Endothelial cell of umbilical vein (primary cell): ENCODE measurements around the gene SLC9A9. TPM values are rescaled to one million over a fixed set of nuclear protein-coding genes. Genes with fewer than 3 reads are reported as not detected.

Source experiments
- BruUV-seq: library from RNA; stranded (reverse); fragments of 400-500 nt; replicated peaks from 2 replicates; lab custom pipeline; 2021; lab: Mats Ljungman, UMichigan
- CTCF ChIA-PET: fragments of 300-600, 350-600 bp; sonication (Branson Sonifier 250); formaldehyde crosslinking; loops from one replicate; lab custom pipeline; 2021; ENCODE audit warnings: antibody characterized with exemption, inconsistent platforms; lab: Charles Lee
- POLR2A ChIA-PET: fragments of 300-600, 350-600 bp; sonication (Branson Sonifier 250); formaldehyde crosslinking; loops from one replicate; lab custom pipeline; 2021; ENCODE audit warnings: antibody characterized with exemption, inconsistent platforms; lab: Charles Lee
- DNase-seq: peaks from one replicate; pipeline ENCODE4 v3.0.0-alpha.2; 2011; ENCODE audit warnings: low read depth, low spot score
- FAIRE-seq: peaks from 2 replicates; lab custom pipeline; 2011; peaks lifted over from hg19 to GRCh38; lab: Jason Lieb, UNC
- H2AFZ ChIP-seq: 2 replicates; pipeline ENCODE4 v1.6.0; 2012; ENCODE audit warnings: low read depth, low read length, control low read depth, inconsistent platforms
- H3K27ac ChIP-seq: 2 replicates; pipeline ENCODE4 v1.5.1; 2011; ENCODE audit warnings: low read depth, mild to moderate bottlenecking, control low read depth, low read length, moderate library complexity; ENCODE audit not compliant: insufficient read depth
- H3K27me3 ChIP-seq, 2 experiments: 2 replicates each; pipeline versions ENCODE4 v1.6.0 to v1.6.1; 2011; ENCODE audit warnings: low read length in 2 of 2, mixed read lengths in 1 of 2; ENCODE audit not compliant: control insufficient read depth in 2 of 2, insufficient read depth in 2 of 2
- H3K36me3 ChIP-seq, 2 experiments: 2 replicates in 1 of 2; 3 replicates in 1 of 2; pipeline ENCODE4 v1.5.1; 2011; ENCODE audit warnings: low read length in 2 of 2, mild to moderate bottlenecking in 1 of 2, moderate library complexity in 1 of 2; ENCODE audit not compliant: control insufficient read depth in 2 of 2, insufficient read depth in 2 of 2; ENCODE audit errors: extremely low read depth in 1 of 2
- H3K4me1 ChIP-seq: 3 replicates; pipeline ENCODE4 v1.5.1; 2011; ENCODE audit warnings: mild to moderate bottlenecking, low read length; ENCODE audit not compliant: control insufficient read depth, insufficient read depth; ENCODE audit errors: extremely low read depth
- H3K4me2 ChIP-seq: 2 replicates; pipeline ENCODE4 v1.6.1; 2011; ENCODE audit warnings: low read length, control low read depth, mixed read lengths; ENCODE audit not compliant: insufficient read depth
- H3K4me3 ChIP-seq, 3 experiments: fragments of 200-600 bp in 1 of 3; sonication (generic), shearing (Covaris generic) in 1 of 3; replicated peaks in 1 of 3; 2 replicates each; pipeline ENCODE4 v1.5.1; 2011 to 2016; ENCODE audit warnings: control low read depth in 3 of 3, low read length in 3 of 3, mild to moderate bottlenecking in 2 of 3, inconsistent platforms in 1 of 3, low read depth in 1 of 3, moderate library complexity in 1 of 3; ENCODE audit not compliant: insufficient read depth in 1 of 3
- H3K79me2 ChIP-seq: 2 replicates; pipeline ENCODE4 v1.6.0; 2012; ENCODE audit warnings: low read length, inconsistent platforms; ENCODE audit not compliant: control insufficient read depth, insufficient read depth
- H3K9ac ChIP-seq: replicated peaks from 2 replicates; pipeline ENCODE3; 2011; ENCODE audit warnings: low read length, control low read depth; ENCODE audit not compliant: insufficient read depth; ENCODE audit errors: extremely low read depth
- H3K9me1 ChIP-seq: replicated peaks from 3 replicates; pipeline ENCODE4 v1.6.0; 2011; ENCODE audit warnings: mild to moderate bottlenecking, low read length; ENCODE audit not compliant: control insufficient read depth, insufficient read depth; ENCODE audit errors: extremely low read depth
- H3K9me3 ChIP-seq: replicated peaks from 2 replicates; pipeline ENCODE4 v1.5.1; 2012; ENCODE audit warnings: low read length, inconsistent platforms; ENCODE audit not compliant: control insufficient read depth, insufficient read depth
- H4K20me1 ChIP-seq: replicated peaks from 2 replicates; pipeline ENCODE3; 2011; ENCODE audit warnings: mild to moderate bottlenecking, low read length; ENCODE audit not compliant: control insufficient read depth, insufficient read depth; ENCODE audit errors: extremely low read depth
- EZH2 ChIP-seq: IDR thresholded peaks from 2 replicates; pipeline ENCODE4 v1.6.1; 2012; ENCODE audit warnings: borderline replicate concordance, low read depth, mild to moderate bottlenecking, moderate library complexity, low read length, inconsistent platforms; ENCODE audit not compliant: severe bottlenecking
- FOS ChIP-seq: IDR thresholded peaks from 2 replicates; pipeline ENCODE4 v1.6.1; 2011; ENCODE audit warnings: mild to moderate bottlenecking, low read length, moderate library complexity, borderline replicate concordance; ENCODE audit not compliant: insufficient read depth
- GATA2 ChIP-seq: IDR thresholded peaks from 2 replicates; pipeline ENCODE4 v1.7.0; 2011; ENCODE audit warnings: low read depth, mild to moderate bottlenecking, moderate library complexity, mixed read lengths, low read length; ENCODE audit not compliant: insufficient read length, insufficient read depth
- JUN ChIP-seq: IDR thresholded peaks from 2 replicates; pipeline ENCODE4 v1.6.1; 2011; ENCODE audit warnings: borderline replicate concordance, low read depth; ENCODE audit not compliant: insufficient read length, insufficient read depth
- MAX ChIP-seq: IDR thresholded peaks from 2 replicates; pipeline ENCODE4 v1.6.1; 2011; ENCODE audit not compliant: insufficient read depth, insufficient read length
- MYC ChIP-seq: IDR thresholded peaks from one replicate; pipeline ENCODE4 v1.6.1; 2011; ENCODE audit warnings: mild to moderate bottlenecking, low read depth, low read length
- POLR2A ChIP-seq: IDR thresholded peaks from 2 replicates; pipeline ENCODE4 v1.6.1; 2012; ENCODE audit warnings: low read depth, mild to moderate bottlenecking, control low read depth, low read length
- POLR2AphosphoS5 ChIP-seq: IDR thresholded peaks from 2 replicates; pipeline ENCODE4 v1.6.1; 2012; ENCODE audit warnings: low read depth, mild to moderate bottlenecking, control low read depth, low read length, moderate library complexity; ENCODE audit not compliant: insufficient read depth
- dilution Hi-C: fragments of 300-500 bp; cut with MboI; formaldehyde crosslinking; loops from one replicate; pipeline ENCODE4 v1.15.0; 2019; ENCODE audit warnings: low sequenced_read_pairs; ENCODE audit not compliant: extremely low pct_ligation_motif_present
- intact Hi-C: fragments of 100-400 bp; cut with micrococcal nuclease; formaldehyde crosslinking; loops from one replicate; pipeline ENCODE4 v1.10.0; 2022
- polyA plus RNA-seq, 4 experiments: library from polyadenylated mRNA; depleted of rRNA in 3 of 4; stranded (reverse) in 3 of 4; unstranded in 1 of 4; fragments of >200 nt; gene quantifications; 2 replicates each; pipeline versions ENCODE4 v1.2.1 to v1.2.3, GENCODE V29; 2011 to 2012; ENCODE audit warnings: missing spikeins in 1 of 4
- total RNA-seq: library from RNA; stranded (reverse); gene quantifications from 2 replicates; pipeline ENCODE4 v1.2.3, GENCODE V29; 2021
- TF ChIP-seq, protein P1 (sequence below), 2 donors: IDR thresholded peaks; 1 replicate in 1 of 2; 2 replicates in 1 of 2; pipeline ENCODE4 v1.5.1; 2011; ENCODE audit warnings: low read length in 2 of 2, mild to moderate bottlenecking in 2 of 2, moderate library complexity in 2 of 2, control low read depth in 1 of 2, inconsistent platforms in 1 of 2, low read depth in 1 of 2; ENCODE audit not compliant: insufficient read depth in 1 of 2; ENCODE audit errors: extremely low read depth in 1 of 2

Gene SLC9A9
- total and polyA plus RNA-seq, 2 donors (not counting 3 experiments of a cell fraction or from before 2014, with no cell fraction given), result 1.5 to 1.8 TPM

GRCh38 chr3:143529798-143530197 is 318.5 kb downstream of the SLC9A9 start:
- POLR2A ChIA-PET, result no interaction called here
- no peak overlapping the region for H2AFZ ChIP-seq
- TF ChIP-seq, protein P1, sequence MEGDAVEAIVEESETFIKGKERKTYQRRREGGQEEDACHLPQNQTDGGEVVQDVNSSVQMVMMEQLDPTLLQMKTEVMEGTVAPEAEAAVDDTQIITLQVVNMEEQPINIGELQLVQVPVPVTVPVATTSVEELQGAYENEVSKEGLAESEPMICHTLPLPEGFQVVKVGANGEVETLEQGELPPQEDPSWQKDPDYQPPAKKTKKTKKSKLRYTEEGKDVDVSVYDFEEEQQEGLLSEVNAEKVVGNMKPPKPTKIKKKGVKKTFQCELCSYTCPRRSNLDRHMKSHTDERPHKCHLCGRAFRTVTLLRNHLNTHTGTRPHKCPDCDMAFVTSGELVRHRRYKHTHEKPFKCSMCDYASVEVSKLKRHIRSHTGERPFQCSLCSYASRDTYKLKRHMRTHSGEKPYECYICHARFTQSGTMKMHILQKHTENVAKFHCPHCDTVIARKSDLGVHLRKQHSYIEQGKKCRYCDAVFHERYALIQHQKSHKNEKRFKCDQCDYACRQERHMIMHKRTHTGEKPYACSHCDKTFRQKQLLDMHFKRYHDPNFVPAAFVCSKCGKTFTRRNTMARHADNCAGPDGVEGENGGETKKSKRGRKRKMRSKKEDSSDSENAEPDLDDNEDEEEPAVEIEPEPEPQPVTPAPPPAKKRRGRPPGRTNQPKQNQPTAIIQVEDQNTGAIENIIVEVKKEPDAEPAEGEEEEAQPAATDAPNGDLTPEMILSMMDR (IDR thresholded peaks at IDR 0.05; ENCODE audit: extremely low read depth in 1 of 2, insufficient read depth in 1 of 2, low read depth in 1 of 2, low read length in 2 of 2), result no peak
- TF ChIP-seq JUN (no peak), POLR2AphosphoS5 (no peak), POLR2A (no peak)
- dilution Hi-C loops, result no loop called here
- H3K27me3 ChIP-seq, result no peaks in the 10 kb centered on the region
- no peaks in the 10 kb centered on the region for H3K36me3 ChIP-seq
- CTCF ChIA-PET, result no interaction called here
- H3K9ac ChIP-seq, result no peak overlapping the region
- no peaks in the 10 kb centered on the region for H4K20me1 ChIP-seq
- no peaks in the 10 kb centered on the region for H3K9me1 ChIP-seq
- no TSS peak for BruUV-seq
- H3K27ac ChIP-seq, result no peak overlapping the region
- intact Hi-C loops, result no loop called here
- no peak overlapping the region for H3K4me3 ChIP-seq
- DNase-seq (no peak), FAIRE-seq (no peak)
- no peaks in the 10 kb centered on the region for H3K79me2 ChIP-seq
- H3K9me3 ChIP-seq, result no peaks in the 10 kb centered on the region
- no peaks in the 10 kb centered on the region for H3K4me1 ChIP-seq
- H3K4me2 ChIP-seq, result no peak overlapping the region

DNA sequence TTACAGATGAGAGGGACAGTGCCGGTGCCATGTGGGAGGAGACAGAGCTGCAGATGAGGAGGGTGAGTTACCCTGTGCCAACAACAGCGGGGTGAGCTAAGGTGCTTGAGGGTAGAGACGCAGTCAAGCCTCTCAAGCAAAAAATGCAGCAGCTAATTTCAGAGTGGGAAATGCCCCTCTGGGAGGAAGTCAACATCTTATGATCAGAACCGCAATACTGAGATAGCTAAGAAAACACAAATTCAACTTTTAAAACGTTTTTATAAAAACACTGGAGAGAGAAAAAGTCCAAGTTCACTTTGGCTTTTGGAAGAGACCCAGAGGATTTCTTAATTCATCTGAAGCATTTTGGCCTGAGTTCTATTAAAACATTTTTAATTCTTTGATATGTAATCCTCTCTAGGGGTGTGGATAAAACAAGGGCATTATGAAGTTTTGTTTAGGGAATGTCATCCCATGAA is 319.2 kb downstream of the SLC9A9 start:
- Histone ChIP-seq H3K9ac (no peak overlapping the region), H4K20me1 (no peaks in the 10 kb centered on the region), H3K79me2 (no peaks in the 10 kb centered on the region), H3K4me3 (no peak overlapping the region), H3K27me3 (no peaks in the 10 kb centered on the region), H2AFZ (no peak overlapping the region), H3K36me3 (no peaks in the 10 kb centered on the region), H3K9me3 (no peaks in the 10 kb centered on the region), H3K4me2 (no peak overlapping the region), H3K4me1 (no peaks in the 10 kb centered on the region), H3K9me1 (no peaks in the 10 kb centered on the region), H3K27ac (no peak overlapping the region)
- ChIA-PET POLR2A (no interaction called here), CTCF (interaction anchor here (0.7 to 1.2 kb wide), 2 partner anchors 39 to 94 kb away, joined by 3 read pairs; no protein-coding TSS in a partner anchor)
- TF ChIP-seq JUN (no peak), GATA2 (no peak), MYC (no peak), MAX (no peak), EZH2 (no peak), POLR2A (no peak), POLR2AphosphoS5 (no peak), FOS (no peak)
- TF ChIP-seq, protein P1 (IDR thresholded peaks at IDR 0.05; ENCODE audit: extremely low read depth in 1 of 2, insufficient read depth in 1 of 2, low read depth in 1 of 2, low read length in 2 of 2), result no peak
- intact Hi-C loops, result no loop called here
- DNase-seq, result no peak
- FAIRE-seq, result no peak
- dilution Hi-C loops, result no loop called here
- no TSS peak for BruUV-seq
